SK-N-SH treated with all-trans-retinoic acid at 6 μM for 48 hours (cell line): ENCODE results near the gene GADD45B.

Source experiments
- ARNTL ChIP-seq: fragments of 450-650 bp; formaldehyde crosslinking; IDR thresholded peaks from 2 replicates; pipeline ENCODE4 v1.5.0; 2020; ENCODE audit warnings: low read depth, mild to moderate bottlenecking, moderate library complexity, borderline replicate concordance
- BACH2 ChIP-seq: fragments of 250-450 bp; sonication (Bioruptor Pico); IDR thresholded peaks from 2 replicates; pipeline ENCODE4 v1.9.0; 2021; ENCODE audit warnings: mild to moderate bottlenecking, borderline replicate concordance
- CREB5 ChIP-seq: fragments of 250-450 bp; sonication (Bioruptor Pico); IDR thresholded peaks from 2 replicates; pipeline ENCODE4 v1.5.1; 2020; ENCODE audit warnings: low read depth, mild to moderate bottlenecking, moderate library complexity
- ISL1 ChIP-seq: fragments of 250-450 bp; sonication (Bioruptor Pico); IDR thresholded peaks from 2 replicates; pipeline ENCODE4 v2.1.2; 2022; ENCODE audit warnings: mild to moderate bottlenecking, moderate library complexity
- PATZ1 ChIP-seq: fragments of 250-450 bp; sonication (Bioruptor Pico); IDR thresholded peaks from 2 replicates; pipeline ENCODE4 v1.8.0; 2020; ENCODE audit warnings: mild to moderate bottlenecking, moderate library complexity, borderline replicate concordance
- RARB ChIP-seq: fragments of 250-450 bp; sonication (Bioruptor Pico); IDR thresholded peaks from 2 replicates; pipeline ENCODE4 v1.8.0; 2021; ENCODE audit warnings: mild to moderate bottlenecking, moderate library complexity
- SNAI2 ChIP-seq: fragments of 250-450 bp; sonication (Bioruptor Pico); IDR thresholded peaks from 2 replicates; pipeline ENCODE4 v1.5.0; 2020; ENCODE audit warnings: mild to moderate bottlenecking, moderate library complexity
- TOX ChIP-seq: fragments of 250-450 bp; sonication (Bioruptor Pico); IDR thresholded peaks from 2 replicates; pipeline ENCODE4 v1.8.0; 2021; ENCODE audit warnings: mild to moderate bottlenecking, moderate library complexity, borderline replicate concordance
- ZFP3 ChIP-seq: fragments of 250-450 bp; sonication (Bioruptor Pico); IDR thresholded peaks from 2 replicates; pipeline ENCODE4 v1.5.0; 2020; ENCODE audit warnings: mild to moderate bottlenecking, moderate library complexity
- ZFP30 ChIP-seq: fragments of 450-650 bp; formaldehyde crosslinking; IDR thresholded peaks from 2 replicates; pipeline ENCODE4 v1.5.0; 2022; ENCODE audit warnings: mild to moderate bottlenecking, moderate library complexity
- ZNF565 ChIP-seq: fragments of 450-650 bp; formaldehyde crosslinking; conservative IDR thresholded peaks from 2 replicates; pipeline ENCODE4 v1.5.0; 2020; ENCODE audit warnings: low read depth, mild to moderate bottlenecking, moderate library complexity
- ZNF70 ChIP-seq: fragments of 450-650 bp; formaldehyde crosslinking; IDR thresholded peaks from 2 replicates; pipeline ENCODE4 v1.5.0; 2020; ENCODE audit warnings: mild to moderate bottlenecking, moderate library complexity
- ZNF8 ChIP-seq: fragments of 450-650 bp; formaldehyde crosslinking; IDR thresholded peaks from 2 replicates; pipeline ENCODE4 v1.5.0; 2020; ENCODE audit warnings: mild to moderate bottlenecking, moderate library complexity

GRCh38 chr19:2523630-2524311, 47.8 kb downstream of the GADD45B start:
- TF ChIP-seq RARB (CRISPR knock-in tag) (no peak), ZNF8 (no peak), ARNTL (no peak), SNAI2 (CRISPR knock-in tag) (no peak), PATZ1 (no peak), CREB5 (no peak), ZNF565 (no peak), ISL1 (no peak), BACH2 (CRISPR knock-in tag) (no peak), ZFP30 (CRISPR knock-in tag) (no peak), TOX (CRISPR knock-in tag) (no peak), ZFP3 (no peak), ZNF70 (no peak)
